Stimulated activated CD8-positive, alpha-beta memory T cell treated with anti-CD3 and anti-CD28 coated beads, Interleukin-4, amount 100 ng/mL, for 24 hours (primary cell): ENCODE data around the gene SUCLG2.
"Not testable (repeated sequence)": the region's sequence is repeated elsewhere in the genome, so short reads cannot be mapped to it uniquely, and the experiment has no call there.

Experiments
- DNase-seq: peaks from one replicate; pipeline ENCODE4 v3.0.0-alpha.2; 2020; ENCODE audit warnings: low read depth

The SUCLG2 gene

DNA sequence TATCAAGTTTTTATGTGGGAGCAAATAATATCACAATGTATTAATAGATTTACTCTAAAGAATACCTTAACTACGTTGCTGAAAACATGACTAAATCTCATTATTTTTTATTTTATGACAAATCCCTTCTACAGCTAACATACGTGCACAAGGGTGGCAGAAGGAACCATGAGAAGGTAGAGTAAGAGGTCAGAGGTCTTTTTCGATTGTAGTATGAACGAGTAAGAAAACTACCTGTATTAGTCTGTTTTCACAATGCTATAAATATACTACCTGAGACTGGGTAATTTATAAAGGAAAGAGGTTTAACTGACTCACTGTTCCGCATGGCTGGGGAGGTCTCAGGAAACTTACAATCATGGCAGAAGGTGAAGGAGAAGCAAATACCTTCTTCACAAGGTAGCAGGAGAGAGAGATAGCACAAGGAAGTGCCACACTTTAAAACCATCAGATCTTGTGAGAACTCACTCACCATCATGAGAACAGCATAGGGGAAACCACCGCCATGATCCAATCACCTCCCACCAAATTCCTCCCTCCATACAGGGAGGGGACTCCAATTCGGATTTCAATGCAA lies 95.3 kb downstream of the SUCLG2 start:
- no peak for DNase-seq

DNA sequence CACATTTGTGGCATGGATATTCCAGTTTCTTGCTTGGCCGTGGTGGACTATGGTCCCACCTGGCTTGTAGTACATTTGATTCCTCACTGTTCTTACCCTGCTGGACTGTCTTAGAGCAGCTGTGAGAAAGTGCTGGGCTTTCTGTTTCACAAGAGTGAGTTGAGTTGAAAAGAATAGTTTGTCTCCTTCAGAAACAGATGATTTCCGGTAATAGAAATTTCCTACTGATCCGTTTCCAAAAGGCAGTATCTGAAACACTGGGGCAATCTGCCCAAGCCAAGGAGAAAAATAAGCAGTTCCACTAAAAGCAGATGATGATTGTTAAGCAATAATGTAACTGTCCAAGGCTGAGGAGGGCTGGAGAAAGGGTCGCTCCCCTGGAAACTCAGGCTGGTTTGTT lies 96.0 kb downstream of the SUCLG2 start:
- no peak for DNase-seq

DNA sequence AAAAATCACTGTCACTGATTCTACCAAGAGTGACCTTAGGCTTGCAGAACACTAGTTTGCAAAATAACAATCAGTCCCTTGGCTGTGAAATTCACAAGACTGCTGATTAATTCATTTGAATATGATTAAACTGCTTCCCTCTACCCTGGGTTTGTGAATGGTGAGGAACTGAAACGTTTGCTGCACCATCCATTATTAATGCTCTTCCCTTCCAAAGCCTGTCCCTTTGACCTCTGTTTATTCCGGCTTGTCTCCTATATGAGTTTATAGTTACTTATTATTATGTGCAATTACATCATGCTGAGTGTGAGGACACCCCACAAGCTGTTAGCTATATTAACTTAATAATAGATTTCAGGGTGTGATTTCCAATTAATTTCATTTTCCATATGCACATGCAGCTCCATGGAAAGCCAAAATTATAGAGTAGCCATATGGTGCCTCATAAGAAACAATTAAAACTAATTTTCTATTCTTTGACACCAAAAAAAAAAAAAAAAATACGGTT lies 96.5 kb downstream of the SUCLG2 start:
- no peak for DNase-seq

DNA sequence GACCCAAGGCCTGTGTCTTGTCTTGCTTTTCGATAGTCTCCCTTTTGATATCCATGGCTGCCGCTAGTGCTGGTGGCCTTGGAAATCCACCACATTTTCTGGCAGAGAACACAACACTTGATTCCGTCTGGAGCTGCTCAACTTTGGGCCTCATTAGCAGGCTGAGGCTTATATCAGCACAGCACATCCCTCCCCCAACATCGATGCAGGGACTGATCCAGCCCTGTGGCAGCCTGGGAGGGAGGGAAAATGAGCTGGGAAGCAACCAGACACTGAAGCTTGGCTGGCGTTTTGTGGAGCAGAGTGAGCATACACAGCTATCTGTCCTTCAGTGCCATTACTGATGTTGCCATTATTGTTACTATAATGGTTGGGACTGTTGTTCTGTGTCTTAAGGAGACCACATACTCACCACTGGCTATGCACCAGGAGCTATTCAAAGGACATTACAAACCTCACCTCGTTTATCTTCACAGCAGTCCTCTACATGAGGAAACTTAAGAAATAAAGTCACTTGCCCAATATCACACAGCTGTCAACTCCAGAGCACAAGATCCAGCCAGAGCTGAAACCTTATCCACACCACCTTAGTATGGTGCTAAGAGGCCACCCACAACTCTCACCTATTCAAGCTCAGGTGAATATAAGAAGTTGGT lies 102.9 kb downstream of the SUCLG2 start:
- DNase-seq, result no peak

DNA sequence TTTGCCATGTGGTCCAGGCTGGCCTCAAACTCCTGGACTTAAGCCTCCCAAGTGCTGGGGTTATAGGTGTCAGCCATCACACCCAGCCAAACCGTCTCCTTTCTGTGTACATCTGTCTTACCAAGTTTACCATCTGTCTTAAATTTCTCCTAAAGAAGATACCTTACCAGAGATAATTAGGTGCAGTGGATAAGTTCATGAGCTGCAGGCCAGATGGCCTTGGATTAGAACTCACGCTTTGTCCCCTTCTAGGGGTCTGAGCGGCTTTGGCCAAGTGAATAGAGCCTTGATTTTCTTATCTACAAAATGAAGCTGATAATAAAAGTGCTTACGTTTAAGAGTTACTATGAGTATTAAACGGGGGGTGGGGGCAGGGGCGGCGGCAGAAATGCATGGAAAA lies 103.9 kb downstream of the SUCLG2 start:
- no peak for DNase-seq

DNA sequence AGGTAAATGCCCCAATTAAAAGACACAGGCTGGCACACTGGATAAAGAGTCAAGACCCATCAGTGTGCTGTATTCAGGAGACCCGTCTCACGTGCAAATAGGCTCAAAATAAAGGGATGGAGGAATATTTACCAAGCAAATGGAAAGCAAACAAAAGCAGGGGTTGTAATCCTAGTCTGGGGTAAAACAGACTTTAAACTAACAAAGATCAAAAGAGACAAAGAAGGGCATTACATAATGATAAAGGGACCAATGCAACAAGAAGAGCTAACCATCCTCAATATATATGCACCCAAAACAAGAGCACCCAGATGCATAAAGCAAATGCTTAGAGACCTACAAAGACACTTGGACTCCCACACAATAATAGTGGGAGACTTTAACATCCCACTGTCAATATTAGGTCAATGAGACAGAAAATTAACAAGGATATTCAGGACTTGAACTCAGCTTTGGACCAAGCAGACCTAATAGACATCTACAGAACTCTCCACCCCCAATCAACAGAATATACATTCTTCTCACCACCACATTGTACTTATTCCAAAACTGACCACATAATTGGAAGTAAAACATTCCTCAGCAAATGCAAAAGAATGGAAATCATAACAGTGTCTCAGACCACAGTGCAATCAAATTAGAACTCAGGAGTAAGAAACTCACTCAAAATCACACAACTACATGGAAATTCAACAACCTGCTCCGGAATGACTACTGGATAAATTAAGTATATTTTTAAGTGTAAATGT lies 111.7 kb downstream of the SUCLG2 start:
- not testable (repeated sequence) for DNase-seq

DNA sequence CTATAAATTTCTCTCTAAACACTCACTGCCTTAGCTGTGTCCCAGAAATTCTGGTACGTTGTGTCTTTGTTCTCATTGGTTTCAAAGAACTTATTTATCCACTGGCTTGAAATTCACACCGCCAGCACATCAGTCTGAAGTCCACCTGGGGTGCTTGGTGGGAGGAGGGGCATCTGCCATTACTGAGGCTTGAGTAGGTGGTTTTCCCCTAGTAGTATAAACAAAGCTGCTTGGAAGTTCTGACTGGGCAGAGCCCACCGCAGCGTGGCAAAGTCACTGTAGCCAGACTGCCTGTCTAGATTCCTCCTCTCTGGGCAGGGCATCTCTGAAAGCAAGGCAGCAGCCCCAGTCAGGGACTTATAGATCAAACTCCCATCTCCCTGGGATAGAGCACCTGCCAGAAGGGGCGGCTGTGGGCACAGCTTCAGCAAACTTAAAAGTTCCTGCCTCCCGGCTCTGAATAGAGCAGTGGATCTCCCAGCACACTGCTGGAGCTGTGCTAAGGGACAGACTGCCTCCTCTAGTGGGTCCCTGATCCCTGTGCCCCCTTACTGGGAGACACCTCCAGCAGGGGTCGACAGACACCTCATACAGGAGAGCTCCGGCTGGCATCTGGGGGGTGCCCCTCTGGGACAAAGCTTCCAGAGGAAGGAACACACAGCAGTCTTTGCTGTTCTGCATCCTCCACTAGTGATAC lies 114.1 kb downstream of the SUCLG2 start:
- no peak for DNase-seq

DNA sequence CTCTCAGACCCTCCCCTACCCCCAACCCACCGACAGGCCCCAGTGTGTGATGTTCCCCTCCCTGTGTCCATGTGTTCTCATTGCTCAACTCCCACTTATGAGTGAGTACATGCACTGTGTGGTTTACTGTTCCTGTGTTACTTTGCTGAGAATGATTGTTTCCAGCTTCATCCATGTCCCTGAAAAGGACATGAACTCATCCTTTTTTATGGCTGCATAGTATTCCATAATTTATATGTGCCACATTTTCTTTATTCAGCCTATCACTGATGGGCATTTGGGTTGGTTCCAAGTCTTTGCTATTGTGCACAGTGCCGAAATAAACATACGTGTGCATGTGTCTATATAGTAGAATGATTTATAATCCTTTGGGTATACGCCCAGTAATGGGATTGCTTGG lies 117.2 kb downstream of the SUCLG2 start:
- DNase-seq, result not testable (repeated sequence)

DNA sequence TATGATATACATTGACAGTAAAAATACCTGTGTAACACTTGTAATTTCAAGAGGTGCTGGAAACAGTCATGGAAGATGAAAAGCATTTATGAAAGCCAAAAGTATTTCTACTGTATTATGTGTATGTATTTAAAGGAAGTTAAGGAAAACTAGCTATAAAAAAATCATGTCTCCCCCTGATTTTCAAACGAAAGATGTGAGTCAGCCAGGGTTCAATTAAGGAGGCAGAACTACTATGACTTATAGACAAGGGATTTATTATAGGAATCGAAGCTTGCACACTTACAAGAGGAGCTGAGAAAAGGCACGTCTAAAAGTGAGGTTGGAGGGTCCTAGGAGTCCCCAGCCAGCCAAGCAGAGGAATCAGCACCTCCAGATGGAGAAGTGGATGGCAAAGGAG lies 119.4 kb downstream of the SUCLG2 start:
- no peak for DNase-seq

DNA sequence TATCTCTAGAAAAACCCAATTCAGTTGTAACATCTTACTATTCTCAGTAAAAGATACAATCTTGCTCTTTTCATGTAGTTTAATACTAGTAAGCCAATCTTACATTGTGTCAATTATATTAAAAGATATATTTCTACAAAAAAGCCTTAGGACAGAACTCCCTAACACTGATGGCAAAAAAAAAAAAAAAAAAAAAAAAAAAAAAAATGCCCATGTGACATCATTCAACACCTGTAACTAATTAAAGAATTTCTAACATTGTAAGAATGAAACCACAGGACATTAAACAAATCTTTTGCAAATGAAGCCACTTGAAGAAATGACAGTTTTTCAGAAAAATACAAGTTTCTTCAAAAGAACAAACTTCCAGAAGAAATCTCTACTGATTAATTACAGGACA lies 119.8 kb downstream of the SUCLG2 start:
- no peak for DNase-seq

DNA sequence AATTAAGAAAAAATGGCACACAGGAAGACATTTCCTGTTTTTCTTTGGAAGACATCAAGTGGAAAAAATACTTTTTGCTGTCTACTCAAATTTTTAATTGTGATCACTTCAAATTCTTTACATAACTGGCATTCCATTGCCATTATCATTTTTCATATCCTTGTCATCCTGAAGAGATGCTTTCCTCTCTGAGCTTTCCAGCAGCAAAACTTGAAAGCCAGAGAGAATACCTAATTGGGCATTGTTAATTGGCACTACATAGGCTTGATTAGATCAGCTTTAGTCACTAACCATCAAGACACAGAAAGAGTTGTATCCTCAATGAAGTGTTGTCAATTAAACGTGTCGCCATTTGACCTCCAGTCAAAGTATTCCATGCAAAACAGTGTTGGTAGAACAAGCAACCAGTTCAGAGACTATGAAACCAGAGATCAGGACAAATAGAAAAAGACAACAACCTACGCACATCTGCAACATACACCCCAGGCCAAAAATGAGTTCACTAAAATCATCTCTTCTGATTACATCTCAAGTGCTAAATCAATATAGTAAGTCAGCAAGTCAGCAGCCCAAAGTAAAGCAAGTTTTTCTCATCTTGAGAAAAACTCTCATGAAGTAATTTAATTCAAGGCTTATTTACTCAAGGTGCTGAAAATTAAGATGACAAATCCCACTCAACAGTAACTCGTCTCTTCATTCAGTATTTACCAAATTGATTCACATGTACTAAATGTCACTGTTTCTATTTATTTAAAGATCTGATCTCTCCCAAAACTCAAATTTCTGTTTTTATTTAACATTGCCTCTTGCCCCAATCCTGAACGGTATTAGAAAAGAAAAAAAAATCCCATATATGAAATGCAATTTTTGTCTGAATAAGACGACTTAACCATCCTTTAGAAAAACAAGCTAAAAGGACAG lies 123.0 kb downstream of the SUCLG2 start:
- no peak for DNase-seq

DNA sequence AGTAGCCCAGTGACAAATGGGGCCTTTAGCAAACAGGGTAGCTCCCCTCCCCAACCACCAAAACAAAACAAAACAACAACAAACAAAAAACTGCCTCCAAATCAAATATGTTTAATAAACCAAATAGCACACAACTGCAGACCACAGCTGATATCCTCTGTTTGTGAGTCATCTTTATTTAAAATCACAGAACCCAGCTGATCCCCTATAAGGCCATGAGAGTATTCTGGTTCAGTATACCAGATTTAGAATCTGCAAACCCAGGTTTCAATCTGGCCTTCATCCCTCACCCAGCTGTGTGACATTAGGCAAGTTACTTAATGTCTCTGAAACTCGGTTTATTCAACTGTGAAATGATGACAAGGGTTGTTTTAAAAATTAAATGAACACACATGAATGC lies 124.5 kb downstream of the SUCLG2 start:
- DNase-seq, result no peak

DNA sequence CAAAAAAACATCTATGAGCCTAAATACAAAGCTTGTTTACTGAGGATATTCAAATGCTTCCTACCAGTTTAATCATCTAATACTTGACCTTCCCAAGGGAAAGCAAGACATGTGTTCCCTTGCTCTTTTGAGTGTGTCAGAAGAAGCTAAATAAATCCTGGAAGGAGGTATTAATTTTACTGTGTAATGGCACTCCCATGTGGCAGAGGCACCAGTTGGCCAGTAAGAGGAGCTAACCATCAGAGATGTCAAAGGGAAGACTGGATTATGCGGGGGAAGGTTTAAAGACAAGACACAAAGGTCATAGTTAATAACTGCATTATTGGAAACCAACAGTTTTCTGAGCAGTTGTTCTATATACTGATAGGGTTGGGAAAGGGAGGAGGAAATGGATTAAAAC lies 125.1 kb downstream of the SUCLG2 start:
- DNase-seq, result no peak

DNA sequence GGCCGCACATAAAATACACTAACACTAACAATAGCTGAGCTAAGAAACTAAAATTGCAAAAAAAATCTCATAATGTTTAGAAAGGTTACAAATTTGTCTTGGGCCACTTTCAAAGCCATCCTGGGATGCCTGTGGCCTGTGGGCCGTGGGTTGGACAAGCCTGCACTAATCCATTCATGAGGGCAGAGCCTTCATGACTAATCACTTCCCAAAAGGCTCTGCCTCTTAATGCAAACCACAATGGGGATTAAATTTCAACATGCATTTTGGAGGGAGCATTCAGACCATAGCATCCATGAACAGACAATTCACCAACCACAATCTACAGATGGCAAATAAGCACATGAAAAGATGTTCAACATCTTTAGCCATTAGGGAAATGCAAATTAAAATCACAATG lies 128.2 kb downstream of the SUCLG2 start:
- DNase-seq, result no peak

DNA sequence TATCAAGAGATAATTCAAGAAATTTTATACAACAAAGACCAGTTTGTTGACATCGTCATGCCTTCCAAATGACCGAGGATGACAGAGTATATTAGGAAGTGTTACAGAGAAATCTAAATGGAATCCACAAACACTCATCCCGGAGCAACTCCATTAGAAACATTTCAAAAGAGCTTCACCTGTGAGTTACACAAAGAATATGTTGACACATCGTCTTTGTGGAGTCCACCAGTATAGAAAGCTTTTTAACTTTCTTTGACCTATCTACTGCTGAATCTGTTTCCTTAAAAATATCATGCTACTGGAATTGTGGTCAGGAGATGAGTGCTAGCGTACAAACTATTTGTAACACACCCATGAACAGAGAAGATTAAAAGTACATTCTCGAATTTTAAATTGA lies 130.4 kb downstream of the SUCLG2 start:
- DNase-seq, result no peak

DNA sequence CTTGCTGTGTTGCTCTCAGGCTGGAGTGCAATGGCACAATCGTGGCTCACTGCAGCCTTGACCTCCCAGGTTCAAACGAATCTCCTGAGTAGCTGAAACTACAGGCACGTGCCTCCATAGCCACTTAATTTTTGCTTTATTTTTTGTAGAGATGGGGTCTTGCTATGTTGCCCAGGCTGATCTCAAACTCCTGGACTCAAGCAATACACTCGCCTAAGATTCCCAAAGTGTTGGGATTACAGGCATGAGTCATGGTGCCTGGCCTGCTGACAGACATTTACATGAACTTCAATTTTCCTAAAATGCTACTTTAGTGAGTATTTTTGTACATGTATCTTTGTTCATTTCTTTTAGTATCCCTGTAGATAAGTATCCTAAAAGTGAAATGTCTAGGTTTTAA lies 132.3 kb downstream of the SUCLG2 start:
- no peak for DNase-seq

DNA sequence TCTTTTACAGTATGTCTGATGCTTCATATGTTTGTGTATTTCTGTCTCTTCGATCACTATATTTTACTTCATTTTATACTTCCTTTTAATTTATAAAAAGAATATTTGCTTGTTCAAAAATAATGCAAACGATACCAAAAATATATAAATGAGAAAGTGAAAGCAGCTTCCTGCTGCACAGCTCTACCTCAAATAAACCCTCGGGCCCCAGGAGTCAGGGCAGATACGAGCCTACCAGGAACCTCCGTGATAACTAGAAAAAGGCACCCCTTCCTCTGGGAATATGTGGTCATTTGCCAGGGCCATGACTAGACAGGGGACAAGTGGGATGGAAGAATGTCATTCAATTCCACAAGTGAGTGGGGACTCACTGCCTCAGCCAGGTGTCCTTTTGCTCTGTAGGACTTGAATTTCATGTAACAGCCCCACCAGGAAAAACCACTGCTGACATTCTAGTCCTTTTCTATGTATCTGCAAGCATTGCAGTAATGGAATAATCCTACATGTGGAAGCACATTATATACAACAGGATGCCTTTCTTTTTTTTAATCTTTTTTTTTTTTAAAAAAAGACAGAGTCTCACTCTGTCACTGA lies 133.3 kb downstream of the SUCLG2 start:
- no peak for DNase-seq

DNA sequence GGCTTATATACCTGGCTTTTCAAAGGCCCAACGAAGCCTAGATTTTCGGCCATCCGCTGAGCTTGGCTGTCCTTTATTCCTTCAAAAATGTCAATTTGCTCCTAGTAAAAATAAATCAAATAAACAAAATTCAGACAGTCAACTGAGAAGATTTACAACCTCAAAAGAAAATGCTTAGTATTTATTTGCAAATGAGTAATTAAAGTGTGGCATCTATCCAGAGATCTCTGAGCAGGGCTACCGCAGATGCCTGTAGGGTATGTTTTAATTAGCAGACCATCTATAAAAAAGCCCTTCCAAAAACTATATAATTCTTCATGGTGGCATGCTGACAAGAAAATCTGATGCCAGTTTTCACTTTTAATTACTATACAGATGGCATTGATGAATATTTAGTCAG lies 136.2 kb downstream of the SUCLG2 start:
- no peak for DNase-seq

DNA sequence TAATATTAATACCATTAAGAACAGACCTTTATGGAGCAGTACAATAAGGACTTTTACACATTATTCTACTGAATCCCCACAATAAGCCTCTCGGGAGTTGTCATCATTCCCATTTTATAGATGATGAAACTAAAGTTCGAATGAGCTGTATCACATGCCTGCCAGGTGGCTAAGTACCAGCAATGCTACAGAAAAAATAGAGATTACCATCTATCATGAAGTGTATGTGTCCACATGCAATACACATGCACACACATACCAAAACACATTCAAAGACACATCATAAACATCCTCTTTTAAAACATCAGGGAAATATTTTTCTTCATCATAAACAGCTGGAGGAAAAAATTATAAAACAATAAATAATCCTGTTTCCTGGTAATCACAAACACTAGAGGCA lies 136.6 kb downstream of the SUCLG2 start:
- DNase-seq, result no peak

DNA sequence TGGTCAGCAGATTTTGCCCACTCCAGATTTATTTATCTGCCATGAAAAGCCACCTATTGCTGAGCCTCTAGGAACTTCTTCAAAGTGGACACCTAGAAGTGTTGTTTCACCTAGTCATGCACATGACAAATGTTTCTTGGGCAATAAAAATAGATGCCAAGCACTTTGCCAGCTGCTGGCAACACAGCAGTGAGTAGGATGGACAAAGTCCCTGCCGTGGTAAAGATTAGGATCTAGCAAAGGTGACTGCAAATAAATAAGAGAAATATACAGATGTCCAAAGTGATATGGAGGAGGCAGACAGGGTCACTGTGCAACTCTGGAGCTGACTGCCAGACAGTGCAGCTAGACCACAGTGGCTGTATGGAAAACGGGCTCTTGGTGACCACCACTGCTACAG lies 137.9 kb downstream of the SUCLG2 start:
- no peak for DNase-seq

DNA sequence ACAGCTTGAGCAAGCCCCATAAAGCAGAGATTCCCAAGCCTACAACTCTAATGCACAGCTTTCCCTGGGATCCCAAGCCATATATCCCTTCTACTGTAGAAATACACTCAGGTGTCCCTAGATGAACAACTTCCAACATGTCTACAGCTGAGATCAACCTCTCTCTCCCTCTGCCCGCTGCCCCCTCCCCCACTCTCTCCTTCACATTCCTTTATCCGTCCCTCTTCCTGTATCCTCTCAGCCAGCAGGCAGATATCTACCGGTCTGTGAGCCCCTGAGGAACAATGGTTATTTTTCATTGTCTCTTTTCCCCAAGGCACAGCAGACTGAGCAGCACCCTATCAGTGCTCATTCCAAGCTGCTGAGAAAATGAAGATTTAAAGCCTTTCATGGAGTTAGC lies 138.6 kb downstream of the SUCLG2 start:
- DNase-seq, result no peak
